ENCODE results near the gene CELF4. TPM values are rescaled to one million over a fixed set of nuclear protein-coding genes. Genes with fewer than 3 reads are reported as not detected.
A peak's percentile ranks its signal among the peaks of the same experiment; 100 is the strongest.

CELF4 gene
- total RNA-seq, 8 experiments from 2014 or later = 3.0 to 59.9 (median 38.7) TPM

GRCh38 chr18:37304012-37304680 is 261.5 kb downstream of the CELF4 start:
- Histone ChIP-seq H3K4me1 (replicated peaks in 1 of 2) (peaks cover 37 to 57% of the 10 kb centered on the region in 2 donors), H3K27ac (no peak overlapping the region), H3K4me3 (no peak overlapping the region)
- ATAC-seq (replicated peaks in 6 of 8) = no peak
- WGBS, 10 experiments = 35 to 91% (median 58%) methylated on average over 1 to 4 of the region's 5 CpGs; no CpG with 5 or more reads in 2 of the 10 experiments
- in situ Hi-C loops (cut with MboI; ENCODE audit: low pct_unique_long_range_greater_than_20kb in 2 of 9, low sequenced_read_pairs in 9 of 9, unreplicated experiment in 9 of 9) = no loop called here

- no peak for ATAC-seq (replicated peaks in 6 of 8)
- no peak overlapping the region for H3K27ac ChIP-seq
- H3K4me3 ChIP-seq = no peak overlapping the region
- in situ Hi-C loops (cut with MboI; ENCODE audit: low pct_unique_long_range_greater_than_20kb in 2 of 9, low sequenced_read_pairs in 9 of 9, unreplicated experiment in 9 of 9) = no loop called here
- peaks cover 44 to 64% of the 10 kb centered on the region in 2 donors for H3K4me1 ChIP-seq (replicated peaks in 1 of 2)
- 17 to 71% (median 42%) methylated on average over 1 to 2 of the region's 2 CpGs; no CpG with 5 or more reads in 6 of the 10 experiments for WGBS, 10 experiments
Measured at GRCh38 chr18:37303009-37303408, 262.6 kb downstream of the CELF4 start.

- H3K27ac ChIP-seq = no peak overlapping the region
Measured at GRCh38 chr18:37302519-37302918, 263.1 kb downstream of the CELF4 start.

GRCh38 chr18:37299471-37300304 is 265.9 kb downstream of the CELF4 start:
- in situ Hi-C loops (cut with MboI; ENCODE audit: low pct_unique_long_range_greater_than_20kb in 2 of 9, low sequenced_read_pairs in 9 of 9, unreplicated experiment in 9 of 9) = no loop called here
- H3K4me1 ChIP-seq (replicated peaks in 1 of 2) = peaks cover 31 to 40% of the 10 kb centered on the region in 2 donors
- ATAC-seq (replicated peaks in 6 of 8) = peak; percentile 89 to 94 (median 94)
- H3K4me3 ChIP-seq = no peak overlapping the region
- peak overlapping the region; percentile 44 to 47 for H3K27ac ChIP-seq
- 30 to 92% (median 61%) methylated on average over 1 to 5 of the region's 10 CpGs; no CpG with 5 or more reads in 5 of the 10 experiments for whole genome bisulfite sequencing, 10 experiments

More at GRCh38 chr18:37302519-37302918, 263.1 kb downstream of the CELF4 start:
- WGBS, 10 experiments = 67 to 100% (median 80%) methylated on average over 1 of the region's 3 CpGs; no CpG with 5 or more reads in 7 of the 10 experiments
- in situ Hi-C loops (cut with MboI; ENCODE audit: low pct_unique_long_range_greater_than_20kb in 2 of 9, low sequenced_read_pairs in 9 of 9, unreplicated experiment in 9 of 9) = no loop called here
- H3K4me1 ChIP-seq (replicated peaks in 1 of 2) = peaks cover 44 to 63% of the 10 kb centered on the region in 2 donors
- H3K4me3 ChIP-seq = no peak overlapping the region
- ATAC-seq (replicated peaks in 6 of 8) = no peak

GRCh38 chr18:37298816-37299215 is 266.8 kb downstream of the CELF4 start:
- peaks cover 31 to 35% of the 10 kb centered on the region in 2 donors for H3K4me1 ChIP-seq (replicated peaks in 1 of 2)
- 79 to 100% (median 96%) methylated on average over 1 to 5 of the region's 6 CpGs; no CpG with 5 or more reads in 4 of the 10 experiments for WGBS, 10 experiments
- ATAC-seq (replicated peaks in 6 of 8) = peak in 5 of 8 experiments; percentile 2 to 20 (median 7)
- peak overlapping the region; percentile 29 to 44 for H3K27ac ChIP-seq
- no peak overlapping the region for H3K4me3 ChIP-seq
- in situ Hi-C loops (cut with MboI; ENCODE audit: low pct_unique_long_range_greater_than_20kb in 2 of 9, low sequenced_read_pairs in 9 of 9, unreplicated experiment in 9 of 9) = no loop called here

GRCh38 chr18:37297106-37297505 is 268.5 kb downstream of the CELF4 start:
- peaks cover 21 to 22% of the 10 kb centered on the region in 2 donors for H3K4me1 ChIP-seq (replicated peaks in 1 of 2)
- ATAC-seq (replicated peaks in 6 of 8) = no peak
- in situ Hi-C loops (cut with MboI; ENCODE audit: low pct_unique_long_range_greater_than_20kb in 2 of 9, low sequenced_read_pairs in 9 of 9, unreplicated experiment in 9 of 9) = no loop called here
- H3K4me3 ChIP-seq = no peak overlapping the region
- H3K27ac ChIP-seq = no peak overlapping the region
- 0 to 100% (median 69%) methylated on average over 1 to 5 of the region's 6 CpGs; no CpG with 5 or more reads in 2 of the 10 experiments for WGBS, 10 experiments

GRCh38 chr18:37294951-37295350 is 270.6 kb downstream of the CELF4 start:
- peak in 3 of 8 experiments; percentile 7 to 28 (median 11) for ATAC-seq (replicated peaks in 6 of 8)

GRCh38 chr18:37293359-37293758 is 272.2 kb downstream of the CELF4 start:
- Histone ChIP-seq H3K4me1 (replicated peaks in 1 of 2) (no peaks in the 10 kb centered on the region), H3K4me3 (no peak overlapping the region), H3K27ac (no peak overlapping the region)
- in situ Hi-C loops (cut with MboI; ENCODE audit: low pct_unique_long_range_greater_than_20kb in 2 of 9, low sequenced_read_pairs in 9 of 9, unreplicated experiment in 9 of 9) = no loop called here
- 0 to 100% (median 41%) methylated on average over 1 to 3 of the region's 3 CpGs; no CpG with 5 or more reads in 2 of the 10 experiments for WGBS, 10 experiments
- peak in 2 of 8 experiments; percentile 53 to 57 for ATAC-seq (replicated peaks in 6 of 8)

More at GRCh38 chr18:37294951-37295350, 270.6 kb downstream of the CELF4 start:
- no peak overlapping the region for H3K4me3 ChIP-seq
- H3K27ac ChIP-seq = no peak overlapping the region
- in situ Hi-C loops (cut with MboI; ENCODE audit: low pct_unique_long_range_greater_than_20kb in 2 of 9, low sequenced_read_pairs in 9 of 9, unreplicated experiment in 9 of 9) = no loop called here
- 0 to 28% (median 7%) methylated on average over 1 to 4 of the region's 4 CpGs; no CpG with 5 or more reads in 2 of the 10 experiments for WGBS, 10 experiments
- peaks cover 13 to 14% of the 10 kb centered on the region in 2 donors for H3K4me1 ChIP-seq (replicated peaks in 1 of 2)

GRCh38 chr18:37289423-37289822 is 276.2 kb downstream of the CELF4 start:
- H3K4me3 ChIP-seq = no peak overlapping the region
- H3K27ac ChIP-seq = no peak overlapping the region
- WGBS, 10 experiments = 67 to 100% methylated on average over 1 to 3 of the region's 6 CpGs; no CpG with 5 or more reads in 8 of the 10 experiments
- in situ Hi-C loops (cut with MboI; ENCODE audit: low pct_unique_long_range_greater_than_20kb in 2 of 9, low sequenced_read_pairs in 9 of 9, unreplicated experiment in 9 of 9) = no loop called here
- no peak for ATAC-seq (replicated peaks in 6 of 8)
- peaks cover 26 to 33% of the 10 kb centered on the region in 2 donors for H3K4me1 ChIP-seq (replicated peaks in 1 of 2)

GRCh38 chr18:37287601-37288000 is 278.0 kb downstream of the CELF4 start:
- 0 to 40% (median 0%) methylated on average over 1 of the region's 1 CpG; no CpG with 5 or more reads in 4 of the 10 experiments for WGBS, 10 experiments
- H3K4me1 ChIP-seq (replicated peaks in 1 of 2) = peaks cover 26 to 33% of the 10 kb centered on the region in 2 donors
- no peak overlapping the region for H3K4me3 ChIP-seq
- H3K27ac ChIP-seq = peak overlapping the region in 1 of 2 donors; percentile 14
- ATAC-seq (replicated peaks in 6 of 8) = peak in 1 of 8 experiments; percentile 15
- in situ Hi-C loops (cut with MboI; ENCODE audit: low pct_unique_long_range_greater_than_20kb in 2 of 9, low sequenced_read_pairs in 9 of 9, unreplicated experiment in 9 of 9) = no loop called here

- no peak overlapping the region for H3K4me3 ChIP-seq
- no peak for ATAC-seq (replicated peaks in 6 of 8)
- H3K27ac ChIP-seq = peak overlapping the region; percentile 26 to 64
- in situ Hi-C loops (cut with MboI; ENCODE audit: low pct_unique_long_range_greater_than_20kb in 2 of 9, low sequenced_read_pairs in 9 of 9, unreplicated experiment in 9 of 9) = no loop called here
- WGBS, 10 experiments = 40 to 95% (median 93%) methylated on average over 1 to 4 of the region's 9 CpGs; no CpG with 5 or more reads in 7 of the 10 experiments
- peaks cover 26 to 33% of the 10 kb centered on the region in 2 donors for H3K4me1 ChIP-seq (replicated peaks in 1 of 2)
Measured at GRCh38 chr18:37286801-37287200, 278.8 kb downstream of the CELF4 start.

GRCh38 chr18:37285825-37286224 is 279.8 kb downstream of the CELF4 start:
- in situ Hi-C loops (cut with MboI; ENCODE audit: low pct_unique_long_range_greater_than_20kb in 2 of 9, low sequenced_read_pairs in 9 of 9, unreplicated experiment in 9 of 9) = no loop called here
- 0 to 48% (median 19%) methylated on average over 2 to 6 of the region's 12 CpGs; no CpG with 5 or more reads in 3 of the 10 experiments for WGBS, 10 experiments

GRCh38 chr18:37284260-37284659 is 281.3 kb downstream of the CELF4 start:
- no peak overlapping the region for H3K27ac ChIP-seq
- no peak overlapping the region for H3K4me3 ChIP-seq
- no peak for ATAC-seq (replicated peaks in 6 of 8)
- H3K4me1 ChIP-seq (replicated peaks in 1 of 2) = peaks cover 26 to 33% of the 10 kb centered on the region in 2 donors
- 100% methylated on average over 2 of the region's 7 CpGs; no CpG with 5 or more reads in 9 of the 10 experiments for WGBS, 10 experiments
- in situ Hi-C loops (cut with MboI; ENCODE audit: low pct_unique_long_range_greater_than_20kb in 2 of 9, low sequenced_read_pairs in 9 of 9, unreplicated experiment in 9 of 9) = no loop called here

More at GRCh38 chr18:37285825-37286224, 279.8 kb downstream of the CELF4 start:
- Histone ChIP-seq H3K4me1 (replicated peaks in 1 of 2) (peaks cover 26 to 33% of the 10 kb centered on the region in 2 donors), H3K27ac (peak overlapping the region; percentile 26 to 64), H3K4me3 (no peak overlapping the region)
- ATAC-seq (replicated peaks in 6 of 8) = peak in 5 of 8 experiments; percentile 70 to 86 (median 83)
